ENCODE data around the gene ITGB1BP1. TPM values are rescaled to one million over a fixed set of nuclear protein-coding genes. Genes with fewer than 3 reads are reported as not detected.

Gene ITGB1BP1
- total and polyA plus RNA-seq, 3 donors from 2014 or later = 31.3 to 45.6 (median 38.1) TPM

GRCh38 chr2:9377461-9378097 is 45.7 kb downstream of the ITGB1BP1 start:
- H3K4me1 ChIP-seq = no peaks in the 10 kb centered on the region
- DNase-seq = no peak
- no peak overlapping the region for H3K4me3 ChIP-seq
- no peak for TF ChIP-seq CTCF (IDR thresholded peaks at IDR 0.05)
- no peak for TF ChIP-seq POLR2A (IDR thresholded peaks at IDR 0.05)
- no peaks in the 10 kb centered on the region for H3K27me3 ChIP-seq
- intact Hi-C loops (cut with DNase I; ENCODE audit: low total_unique reads) = no loop called here
- H3K36me3 ChIP-seq (ENCODE audit: low read depth, missing control alignments) = no peaks in the 10 kb centered on the region
- H3K27ac ChIP-seq = no peak overlapping the region
- H3K9me3 ChIP-seq = no peaks in the 10 kb centered on the region
- WGBS, 2 donors = 82% methylated on average over 9 of the region's 9 CpGs

GRCh38 chr2:9375857-9376428 is 47.4 kb downstream of the ITGB1BP1 start:
- Histone ChIP-seq H3K36me3 (ENCODE audit: low read depth, missing control alignments) (no peaks in the 10 kb centered on the region), H3K27me3 (no peaks in the 10 kb centered on the region), H3K4me1 (no peaks in the 10 kb centered on the region), H3K9me3 (no peaks in the 10 kb centered on the region), H3K27ac (no peak overlapping the region), H3K4me3 (no peak overlapping the region)
- WGBS, 2 donors = 93% methylated on average over 3 to 4 of the region's 4 CpGs
- intact Hi-C loops (cut with DNase I; ENCODE audit: low total_unique reads) = no loop called here
- no peak for TF ChIP-seq POLR2A (IDR thresholded peaks at IDR 0.05)
- TF ChIP-seq CTCF (IDR thresholded peaks at IDR 0.05) = no peak
- DNase-seq = no peak

GRCh38 chr2:9374071-9374730 is 49.1 kb downstream of the ITGB1BP1 start:
- Histone ChIP-seq H3K36me3 (ENCODE audit: low read depth, missing control alignments) (no peaks in the 10 kb centered on the region), H3K4me3 (no peak overlapping the region), H3K27me3 (no peaks in the 10 kb centered on the region)

GRCh38 chr2:9373476-9373875 is 49.9 kb downstream of the ITGB1BP1 start:
- no peaks in the 10 kb centered on the region for H3K27me3 ChIP-seq
- 83 to 96% methylated on average over 4 to 6 of the region's 6 CpGs for WGBS, 2 donors
- no peaks in the 10 kb centered on the region for H3K9me3 ChIP-seq
- no peak for TF ChIP-seq POLR2A (IDR thresholded peaks at IDR 0.05)
- TF ChIP-seq CTCF (IDR thresholded peaks at IDR 0.05) = no peak
- DNase-seq = no peak
- no peaks in the 10 kb centered on the region for H3K36me3 ChIP-seq (ENCODE audit: low read depth, missing control alignments)
- H3K4me3 ChIP-seq = no peak overlapping the region
- H3K27ac ChIP-seq = no peak overlapping the region
- no peaks in the 10 kb centered on the region for H3K4me1 ChIP-seq
- intact Hi-C loops (cut with DNase I; ENCODE audit: low total_unique reads) = no loop called here

More at GRCh38 chr2:9374071-9374730, 49.1 kb downstream of the ITGB1BP1 start:
- H3K4me1 ChIP-seq = no peaks in the 10 kb centered on the region
- no peak for DNase-seq
- TF ChIP-seq POLR2A (IDR thresholded peaks at IDR 0.05) = no peak
- TF ChIP-seq CTCF (IDR thresholded peaks at IDR 0.05) = no peak
- no peaks in the 10 kb centered on the region for H3K9me3 ChIP-seq
- WGBS, 2 donors = 91 to 96% methylated on average over 18 of the region's 18 CpGs
- no peak overlapping the region for H3K27ac ChIP-seq
- intact Hi-C loops (cut with DNase I; ENCODE audit: low total_unique reads) = no loop called here
